Posterior cingulate gyrus (tissue), 11 donors: Measurements from ENCODE around the gene TRAPPC3L.
A peak's percentile ranks its signal among the peaks of the same experiment; 100 is the strongest.

Experiments used
- DNase-seq, 10 donors: peaks; one replicate each; pipeline versions ENCODE4 v3.0.0 to v3.0.0-alpha.2; 2020 to 2021; ENCODE audit warnings: mixed read lengths in 3 of 10
- intact Hi-C: fragments of 100-400 bp; cut with DNase I; formaldehyde crosslinking; loops from one replicate; pipeline ENCODE4 v1.15.1; 2023

Gene TRAPPC3L

GRCh38 chr6:116472706-116473105 lies 72.8 kb downstream of the TRAPPC3L start:
- DNase-seq, result no peak

GRCh38 chr6:116471531-116471930 lies 74.0 kb downstream of the TRAPPC3L start:
- no peak for DNase-seq
- intact Hi-C loops, result no loop called here

More at GRCh38 chr6:116472706-116473105, 72.8 kb downstream of the TRAPPC3L start:
- intact Hi-C loops, result no loop called here

- DNase-seq, result no peak
- intact Hi-C loops, result no loop called here
Observed at GRCh38 chr6:116468293-116468692, 77.2 kb downstream of the TRAPPC3L start.

GRCh38 chr6:116467514-116467913 lies 78.0 kb downstream of the TRAPPC3L start:
- intact Hi-C loops, result no loop called here

GRCh38 chr6:116467096-116467495 lies 78.4 kb downstream of the TRAPPC3L start:
- no peak for DNase-seq
- intact Hi-C loops, result no loop called here

More at GRCh38 chr6:116467514-116467913, 78.0 kb downstream of the TRAPPC3L start:
- DNase-seq, result no peak

- no peak for DNase-seq
Observed at GRCh38 chr6:116465246-116465645, 80.2 kb downstream of the TRAPPC3L start.

GRCh38 chr6:116463301-116463700 lies 82.2 kb downstream of the TRAPPC3L start:
- no peak for DNase-seq
- intact Hi-C loops, result no loop called here

More at GRCh38 chr6:116465246-116465645, 80.2 kb downstream of the TRAPPC3L start:
- intact Hi-C loops, result no loop called here

- DNase-seq, result peak in 8 of 10 donors; percentile 14 to 92 (median 40)
- intact Hi-C loops, result no loop called here
Observed at GRCh38 chr6:116461932-116462885, 83.3 kb downstream of the TRAPPC3L start.

GRCh38 chr6:116461331-116461931 lies 84.1 kb downstream of the TRAPPC3L start, which contains the start of gene CALHM6:
Gene CALHM6 (plus strand): TSS chr6:116461375. CDS start chr6:116461930, 555 bp downstream.
- intact Hi-C loops, result no loop called here
- DNase-seq, result no peak

GRCh38 chr6:116459927-116460326 lies 85.6 kb downstream of the TRAPPC3L start:
- no peak for DNase-seq
- intact Hi-C loops, result no loop called here

GRCh38 chr6:116458264-116458663 lies 87.2 kb downstream of the TRAPPC3L start:
- peak in 3 of 10 donors; percentile 66 to 70 (median 67) for DNase-seq
- intact Hi-C loops, result no loop called here

GRCh38 chr6:116456927-116457326 lies 88.6 kb downstream of the TRAPPC3L start:
- intact Hi-C loops, result no loop called here
- no peak for DNase-seq

GRCh38 chr6:116456106-116456505 lies 89.4 kb downstream of the TRAPPC3L start:
- no peak for DNase-seq
- intact Hi-C loops, result no loop called here

GRCh38 chr6:116452531-116452930 lies 93.0 kb downstream of the TRAPPC3L start:
- intact Hi-C loops, result no loop called here
- DNase-seq, result no peak

- no peak for DNase-seq
- intact Hi-C loops, result no loop called here
Observed at GRCh38 chr6:116451916-116452315, 93.6 kb downstream of the TRAPPC3L start.

- DNase-seq, result no peak
- intact Hi-C loops, result no loop called here
Observed at GRCh38 chr6:116450769-116451740, 94.4 kb downstream of the TRAPPC3L start.

- intact Hi-C loops, result no loop called here
- no peak for DNase-seq
Observed at GRCh38 chr6:116450185-116450710, 95.2 kb downstream of the TRAPPC3L start.

- no peak for DNase-seq
- intact Hi-C loops, result no loop called here
Observed at GRCh38 chr6:116449565-116449964, 95.9 kb downstream of the TRAPPC3L start.

GRCh38 chr6:116447496-116448011 lies 97.9 kb downstream of the TRAPPC3L start:
- intact Hi-C loops, result no loop called here
- no peak for DNase-seq

GRCh38 chr6:116447052-116447451 lies 98.4 kb downstream of the TRAPPC3L start:
- DNase-seq, result no peak
- intact Hi-C loops, result no loop called here
